HEK293 (cell line): ENCODE measurements around the gene PHYH.
A peak's percentile ranks its signal among the peaks of the same experiment; 100 is the strongest.
"Not testable (repeated sequence)": the region's sequence is repeated elsewhere in the genome, so short reads cannot be mapped to it uniquely, and the experiment has no call there.

Experiments used
- CTCF ChIA-PET: fragments of 350-600 bp; formaldehyde crosslinking; extraction: SDS; loops from one replicate; lab custom pipeline; 2021; ENCODE audit warnings: antibody characterized with exemption; lab: Yijun Ruan, JAX
- POLR2A ChIA-PET: fragments of 300-600 bp; formaldehyde crosslinking; extraction: SDS; loops from one replicate; lab custom pipeline; 2020; ENCODE audit warnings: antibody characterized with exemption, inconsistent platforms; lab: Yijun Ruan, JAX
- H3K27ac ChIP-seq: fragments of 200-500 bp; sonication (Bioruptor generic); 2 replicates; pipeline ENCODE4 v1.5.1; 2014; ENCODE audit warnings: low read depth, low read length, control low read depth, inconsistent platforms; ENCODE audit errors: extremely low read depth
- H3K36me3 ChIP-seq, 2 experiments: fragments of 200-500 bp in 1 of 2; sonication (Bioruptor generic) in 1 of 2; 1 replicate in 1 of 2; 2 replicates in 1 of 2; pipeline ENCODE4 v1.5.1; 2014 to 2017; ENCODE audit warnings: inconsistent platforms in 2 of 2, low read length in 2 of 2; ENCODE audit not compliant: control insufficient read depth in 2 of 2, insufficient read depth in 1 of 2
- H3K4me1 ChIP-seq: fragments of 200-500 bp; sonication (Bioruptor generic); 2 replicates; pipeline ENCODE4 v1.5.1; 2014; ENCODE audit warnings: mild to moderate bottlenecking, low read length, inconsistent platforms; ENCODE audit not compliant: control insufficient read depth, insufficient read depth
- H3K4me3 ChIP-seq: 2 replicates; pipeline ENCODE4 v1.5.1; 2011; ENCODE audit warnings: low read depth, mild to moderate bottlenecking, control low read depth, low read length, moderate library complexity
- H3K9me3 ChIP-seq: fragments of 200-500 bp; sonication (Bioruptor generic); 2 replicates; pipeline ENCODE4 v1.5.1; 2014; ENCODE audit warnings: low read depth, low read length, inconsistent platforms; ENCODE audit not compliant: control insufficient read depth, insufficient read depth
- TCF7L2 ChIP-seq: IDR thresholded peaks from 2 replicates; pipeline ENCODE4 v1.6.1; 2011; ENCODE audit warnings: low read depth, mild to moderate bottlenecking, inconsistent platforms, low read length, moderate library complexity, borderline replicate concordance
- YY1 ChIP-seq: fragments of 450-650 bp; formaldehyde crosslinking; IDR thresholded peaks from 2 replicates; pipeline ENCODE4 v1.5.1; 2018; ENCODE audit warnings: missing biosample characterization, missing genetic modification characterization
- ZBTB48 ChIP-seq: fragments of 450-650 bp; formaldehyde crosslinking; IDR thresholded peaks from 2 replicates; pipeline ENCODE4 v1.5.1; 2016; ENCODE audit warnings: missing biosample characterization, missing genetic modification characterization
- ZBTB8A ChIP-seq: fragments of 450-650 bp; formaldehyde crosslinking; IDR thresholded peaks from 2 replicates; pipeline ENCODE4 v1.5.1; 2016; ENCODE audit warnings: missing biosample characterization, missing genetic modification characterization
- ZFP41 ChIP-seq: fragments of 450-650 bp; formaldehyde crosslinking; IDR thresholded peaks from 2 replicates; pipeline ENCODE4 v1.5.1; 2016; ENCODE audit warnings: missing biosample characterization, missing genetic modification characterization, borderline replicate concordance
- ZNF138 ChIP-seq: fragments of 450-650 bp; formaldehyde crosslinking; IDR thresholded peaks from 2 replicates; pipeline ENCODE4 v1.5.1; 2016; ENCODE audit warnings: missing biosample characterization, missing genetic modification characterization, borderline replicate concordance
- ZNF146 ChIP-seq: fragments of 450-650 bp; formaldehyde crosslinking; IDR thresholded peaks from 2 replicates; pipeline ENCODE4 v1.5.1; 2016; ENCODE audit warnings: missing biosample characterization, missing genetic modification characterization
- ZNF324 ChIP-seq: fragments of 450-650 bp; formaldehyde crosslinking; IDR thresholded peaks from 2 replicates; pipeline ENCODE4 v1.5.1; 2016; ENCODE audit warnings: missing biosample characterization, missing genetic modification characterization
- ZNF341 ChIP-seq: fragments of 450-650 bp; formaldehyde crosslinking; IDR thresholded peaks from 2 replicates; pipeline ENCODE4; 2016; ENCODE audit warnings: low read depth, missing biosample characterization, missing genetic modification characterization
- ZNF37A ChIP-seq: fragments of 450-650 bp; IDR thresholded peaks from 2 replicates; pipeline ENCODE4 v1.5.1; 2018; ENCODE audit warnings: missing biosample characterization, missing genetic modification characterization
- ZNF416 ChIP-seq: fragments of 450-650 bp; formaldehyde crosslinking; IDR thresholded peaks from 2 replicates; pipeline ENCODE4 v1.5.1; 2016; ENCODE audit warnings: missing biosample characterization, missing genetic modification characterization
- ZNF501 ChIP-seq: fragments of 450-650 bp; formaldehyde crosslinking; IDR thresholded peaks from 2 replicates; pipeline ENCODE4 v1.5.1; 2016; ENCODE audit warnings: missing biosample characterization, missing genetic modification characterization
- ZNF549 ChIP-seq: fragments of 450-650 bp; IDR thresholded peaks from 2 replicates; pipeline ENCODE4 v1.5.1; 2018; ENCODE audit warnings: missing biosample characterization, missing genetic modification characterization, mild to moderate bottlenecking, inconsistent platforms, moderate library complexity
- ZNF596 ChIP-seq: fragments of 450-650 bp; IDR thresholded peaks from 2 replicates; pipeline ENCODE4 v1.5.0; 2018; ENCODE audit warnings: missing biosample characterization, mild to moderate bottlenecking, missing genetic modification characterization, moderate library complexity
- ZNF624 ChIP-seq: fragments of 450-650 bp; formaldehyde crosslinking; IDR thresholded peaks from 2 replicates; pipeline ENCODE4 v1.5.1; 2017; ENCODE audit warnings: missing biosample characterization, missing genetic modification characterization
- ZNF629 ChIP-seq: fragments of 450-650 bp; formaldehyde crosslinking; IDR thresholded peaks from 2 replicates; pipeline ENCODE4 v1.5.1; 2017; ENCODE audit warnings: missing biosample characterization, missing genetic modification characterization
- ZNF654 ChIP-seq: fragments of 450-650 bp; formaldehyde crosslinking; IDR thresholded peaks from 2 replicates; pipeline ENCODE4 v1.5.1; 2016; ENCODE audit warnings: low read depth, missing biosample characterization, missing genetic modification characterization
- ZNF660 ChIP-seq: fragments of 450-650 bp; IDR thresholded peaks from 2 replicates; pipeline ENCODE4 v1.5.1; 2018; ENCODE audit warnings: missing biosample characterization, mild to moderate bottlenecking, missing genetic modification characterization
- TF ChIP-seq, protein P1 (sequence below): fragments of 450-650 bp; formaldehyde crosslinking; IDR thresholded peaks from 2 replicates; pipeline ENCODE4 v1.5.1; 2016; ENCODE audit warnings: missing biosample characterization, missing genetic modification characterization
- TF ChIP-seq, protein P2 (sequence below): fragments of 450-650 bp; formaldehyde crosslinking; IDR thresholded peaks from 2 replicates; pipeline ENCODE4 v1.5.1; 2016; ENCODE audit warnings: missing biosample characterization, missing genetic modification characterization, borderline replicate concordance

The PHYH gene

DNA sequence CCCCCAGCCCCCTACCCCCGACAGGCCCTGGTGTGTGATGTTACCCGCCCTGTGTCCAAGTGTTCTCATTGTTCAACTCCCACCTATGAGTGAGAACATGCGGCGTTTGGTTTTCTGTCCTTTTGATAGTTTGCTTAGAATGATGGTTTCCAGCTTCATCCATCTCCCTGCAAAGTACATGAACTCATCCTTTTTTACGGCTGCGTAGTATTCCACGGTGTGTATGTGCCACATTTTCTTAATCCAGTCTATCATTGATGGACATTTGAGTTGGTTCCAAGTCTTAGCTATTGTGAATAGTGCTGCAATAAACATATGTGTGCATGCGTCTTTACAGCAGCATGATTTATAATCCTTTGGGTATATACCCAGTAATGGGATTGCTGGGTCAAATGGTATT, 31.1 kb upstream of the PHYH start:
- POLR2A ChIA-PET, H3K9me3 ChIP-seq, CTCF ChIA-PET, H3K4me1 ChIP-seq, H3K4me3 ChIP-seq, H3K27ac ChIP-seq: not testable (repeated sequence)
- H3K36me3 ChIP-seq, result peaks cover 66 to 92% of the 10 kb centered on the region in 2 experiments
- TF ChIP-seq, protein P1, sequence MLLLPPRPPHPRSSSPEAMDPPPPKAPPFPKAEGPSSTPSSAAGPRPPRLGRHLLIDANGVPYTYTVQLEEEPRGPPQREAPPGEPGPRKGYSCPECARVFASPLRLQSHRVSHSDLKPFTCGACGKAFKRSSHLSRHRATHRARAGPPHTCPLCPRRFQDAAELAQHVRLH (tag by site-specific recombination), result 0 out of 2 replicates have a peak, but pooled peaks have one; percentile 38
- TF ChIP-seq ZNF146 (tag by site-specific recombination), result peak; percentile 99

GRCh38 chr10:13329565-13329964, 29.7 kb upstream of the PHYH start:
- CTCF ChIA-PET, result no interaction called here

GRCh38 chr10:13328613-13329012, 28.7 kb upstream of the PHYH start:
- TF ChIP-seq, protein P2, sequence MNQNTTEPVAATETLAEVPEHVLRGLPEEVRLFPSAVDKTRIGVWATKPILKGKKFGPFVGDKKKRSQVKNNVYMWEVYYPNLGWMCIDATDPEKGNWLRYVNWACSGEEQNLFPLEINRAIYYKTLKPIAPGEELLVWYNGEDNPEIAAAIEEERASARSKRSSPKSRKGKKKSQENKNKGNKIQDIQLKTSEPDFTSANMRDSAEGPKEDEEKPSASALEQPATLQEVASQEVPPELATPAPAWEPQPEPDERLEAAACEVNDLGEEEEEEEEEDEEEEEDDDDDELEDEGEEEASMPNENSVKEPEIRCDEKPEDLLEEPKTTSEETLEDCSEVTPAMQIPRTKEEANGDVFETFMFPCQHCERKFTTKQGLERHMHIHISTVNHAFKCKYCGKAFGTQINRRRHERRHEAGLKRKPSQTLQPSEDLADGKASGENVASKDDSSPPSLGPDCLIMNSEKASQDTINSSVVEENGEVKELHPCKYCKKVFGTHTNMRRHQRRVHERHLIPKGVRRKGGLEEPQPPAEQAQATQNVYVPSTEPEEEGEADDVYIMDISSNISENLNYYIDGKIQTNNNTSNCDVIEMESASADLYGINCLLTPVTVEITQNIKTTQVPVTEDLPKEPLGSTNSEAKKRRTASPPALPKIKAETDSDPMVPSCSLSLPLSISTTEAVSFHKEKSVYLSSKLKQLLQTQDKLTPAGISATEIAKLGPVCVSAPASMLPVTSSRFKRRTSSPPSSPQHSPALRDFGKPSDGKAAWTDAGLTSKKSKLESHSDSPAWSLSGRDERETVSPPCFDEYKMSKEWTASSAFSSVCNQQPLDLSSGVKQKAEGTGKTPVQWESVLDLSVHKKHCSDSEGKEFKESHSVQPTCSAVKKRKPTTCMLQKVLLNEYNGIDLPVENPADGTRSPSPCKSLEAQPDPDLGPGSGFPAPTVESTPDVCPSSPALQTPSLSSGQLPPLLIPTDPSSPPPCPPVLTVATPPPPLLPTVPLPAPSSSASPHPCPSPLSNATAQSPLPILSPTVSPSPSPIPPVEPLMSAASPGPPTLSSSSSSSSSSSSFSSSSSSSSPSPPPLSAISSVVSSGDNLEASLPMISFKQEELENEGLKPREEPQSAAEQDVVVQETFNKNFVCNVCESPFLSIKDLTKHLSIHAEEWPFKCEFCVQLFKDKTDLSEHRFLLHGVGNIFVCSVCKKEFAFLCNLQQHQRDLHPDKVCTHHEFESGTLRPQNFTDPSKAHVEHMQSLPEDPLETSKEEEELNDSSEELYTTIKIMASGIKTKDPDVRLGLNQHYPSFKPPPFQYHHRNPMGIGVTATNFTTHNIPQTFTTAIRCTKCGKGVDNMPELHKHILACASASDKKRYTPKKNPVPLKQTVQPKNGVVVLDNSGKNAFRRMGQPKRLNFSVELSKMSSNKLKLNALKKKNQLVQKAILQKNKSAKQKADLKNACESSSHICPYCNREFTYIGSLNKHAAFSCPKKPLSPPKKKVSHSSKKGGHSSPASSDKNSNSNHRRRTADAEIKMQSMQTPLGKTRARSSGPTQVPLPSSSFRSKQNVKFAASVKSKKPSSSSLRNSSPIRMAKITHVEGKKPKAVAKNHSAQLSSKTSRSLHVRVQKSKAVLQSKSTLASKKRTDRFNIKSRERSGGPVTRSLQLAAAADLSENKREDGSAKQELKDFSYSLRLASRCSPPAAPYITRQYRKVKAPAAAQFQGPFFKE (tag by site-specific recombination), result no peak
- TF ChIP-seq TCF7L2, result no peak
- TF ChIP-seq, all 188 proteins: peak for 0

More at GRCh38 chr10:13329565-13329964, 29.7 kb upstream of the PHYH start:
- H3K36me3 ChIP-seq, result peaks cover 70 to 91% of the 10 kb centered on the region in 2 experiments
- no peaks in the 10 kb centered on the region for H3K4me1 ChIP-seq
- POLR2A ChIA-PET, result no interaction called here
- no peak overlapping the region for H3K4me3 ChIP-seq
- no peak overlapping the region for H3K27ac ChIP-seq
- H3K9me3 ChIP-seq, result no peaks in the 10 kb centered on the region
- TF ChIP-seq ZNF501 (tag by site-specific recombination) (no peak), ZBTB8A (no peak), ZNF341 (tag by site-specific recombination) (no peak), YY1 (tag by site-specific recombination) (no peak), ZNF660 (tag by site-specific recombination) (no peak), ZNF138 (tag by site-specific recombination) (no peak), ZNF324 (tag by site-specific recombination) (no peak), ZNF629 (tag by site-specific recombination) (no peak), ZNF416 (tag by site-specific recombination) (no peak), ZFP41 (tag by site-specific recombination) (no peak), ZNF549 (tag by site-specific recombination) (no peak), ZBTB48 (tag by site-specific recombination) (no peak), ZNF596 (tag by site-specific recombination) (no peak), ZNF37A (tag by site-specific recombination) (no peak), ZNF624 (no peak), ZNF654 (no peak)

More at GRCh38 chr10:13328613-13329012, 28.7 kb upstream of the PHYH start:
- no peaks in the 10 kb centered on the region for H3K4me1 ChIP-seq
- peaks cover 69 to 90% of the 10 kb centered on the region in 2 experiments for H3K36me3 ChIP-seq
- H3K9me3 ChIP-seq, result no peaks in the 10 kb centered on the region
- CTCF ChIA-PET, result no interaction called here
- H3K27ac ChIP-seq, result no peak overlapping the region
- no peak overlapping the region for H3K4me3 ChIP-seq
- POLR2A ChIA-PET, result no interaction called here
